ENCODE measurements around the gene TADA3.
A peak's percentile ranks its signal among the peaks of the same experiment; 100 is the strongest.

Gene TADA3

DNA sequence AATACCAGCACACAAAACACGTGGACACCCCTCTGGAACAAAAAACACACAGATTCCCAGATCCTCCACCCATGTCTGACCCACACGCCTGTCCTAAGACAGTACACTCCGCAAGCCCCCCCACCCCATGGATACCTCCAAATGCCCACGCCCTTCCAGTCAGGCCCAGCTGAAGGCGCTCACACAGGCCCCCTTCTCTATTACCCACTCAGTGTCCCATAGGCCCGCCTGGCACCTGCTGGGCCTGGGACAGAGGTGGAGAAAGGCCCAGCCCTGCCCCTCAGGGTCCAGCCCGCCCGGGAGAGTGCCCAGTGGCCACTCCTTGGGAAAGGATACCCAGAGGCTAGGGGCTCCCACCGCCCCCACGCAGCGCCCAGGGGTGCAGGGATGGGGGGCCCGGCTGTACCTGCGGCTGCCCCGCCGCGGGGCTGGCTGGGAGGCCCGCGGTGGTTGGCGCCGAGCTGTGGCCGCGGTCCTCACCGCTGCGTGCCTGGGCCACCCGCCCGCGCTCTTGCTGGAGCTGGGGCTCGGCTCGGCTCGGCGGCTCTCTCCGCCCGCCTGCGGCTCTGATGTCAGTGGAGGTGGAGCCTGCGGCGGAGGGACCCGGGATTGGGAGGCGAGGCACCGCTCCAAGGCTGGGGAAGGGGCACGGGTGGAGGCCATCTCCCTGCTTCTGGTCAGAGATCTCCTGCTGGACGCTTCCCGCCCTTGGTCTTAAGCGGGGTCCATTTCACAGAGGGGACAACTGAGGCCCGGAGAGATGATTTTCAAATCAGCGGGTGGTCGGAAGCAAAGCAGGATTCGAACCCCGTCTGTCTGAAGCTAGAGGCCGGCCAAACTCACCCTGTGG is 22.6 kb downstream of the TADA3 start, which contains the start of gene CAMK1:
Gene CAMK1, minus strand, starts transcription at position 522 of the 850 bp plus-strand sequence. CDS start 2,198 bp downstream, outside the sequence.
- TF ChIP-seq, protein P1, sequence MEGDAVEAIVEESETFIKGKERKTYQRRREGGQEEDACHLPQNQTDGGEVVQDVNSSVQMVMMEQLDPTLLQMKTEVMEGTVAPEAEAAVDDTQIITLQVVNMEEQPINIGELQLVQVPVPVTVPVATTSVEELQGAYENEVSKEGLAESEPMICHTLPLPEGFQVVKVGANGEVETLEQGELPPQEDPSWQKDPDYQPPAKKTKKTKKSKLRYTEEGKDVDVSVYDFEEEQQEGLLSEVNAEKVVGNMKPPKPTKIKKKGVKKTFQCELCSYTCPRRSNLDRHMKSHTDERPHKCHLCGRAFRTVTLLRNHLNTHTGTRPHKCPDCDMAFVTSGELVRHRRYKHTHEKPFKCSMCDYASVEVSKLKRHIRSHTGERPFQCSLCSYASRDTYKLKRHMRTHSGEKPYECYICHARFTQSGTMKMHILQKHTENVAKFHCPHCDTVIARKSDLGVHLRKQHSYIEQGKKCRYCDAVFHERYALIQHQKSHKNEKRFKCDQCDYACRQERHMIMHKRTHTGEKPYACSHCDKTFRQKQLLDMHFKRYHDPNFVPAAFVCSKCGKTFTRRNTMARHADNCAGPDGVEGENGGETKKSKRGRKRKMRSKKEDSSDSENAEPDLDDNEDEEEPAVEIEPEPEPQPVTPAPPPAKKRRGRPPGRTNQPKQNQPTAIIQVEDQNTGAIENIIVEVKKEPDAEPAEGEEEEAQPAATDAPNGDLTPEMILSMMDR (IDR thresholded peaks at IDR 0.05; ENCODE audit: borderline replicate concordance, insufficient read depth, low read depth, low read length): no peak
- peak within 1 kb of the TSS; percentile 32 for H3K4me3 ChIP-seq (ENCODE audit: low read depth, low read length)

DNA sequence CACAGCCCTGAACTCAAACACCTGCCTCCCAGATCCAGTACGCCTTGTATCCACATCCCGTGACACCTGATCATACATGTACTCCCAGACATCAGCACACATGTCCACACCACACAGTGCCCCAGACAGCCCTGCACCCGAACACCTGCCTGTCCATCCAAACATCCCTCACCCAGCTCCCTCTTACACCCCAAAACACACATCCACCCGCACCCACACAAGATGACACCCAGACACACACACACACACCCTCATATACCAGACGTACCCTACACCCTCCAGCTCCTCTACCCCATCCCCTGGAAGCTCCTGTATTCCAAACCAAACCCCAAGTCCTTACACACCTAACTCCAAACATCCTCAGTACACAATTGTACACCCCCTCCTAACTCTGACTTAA is 23.3 kb downstream of the TADA3 start:
- H3K4me3 ChIP-seq (ENCODE audit: low read depth, low read length): no peak overlapping the region
- TF ChIP-seq, protein P1 (IDR thresholded peaks at IDR 0.05; ENCODE audit: borderline replicate concordance, insufficient read depth, low read depth, low read length): no peak

DNA sequence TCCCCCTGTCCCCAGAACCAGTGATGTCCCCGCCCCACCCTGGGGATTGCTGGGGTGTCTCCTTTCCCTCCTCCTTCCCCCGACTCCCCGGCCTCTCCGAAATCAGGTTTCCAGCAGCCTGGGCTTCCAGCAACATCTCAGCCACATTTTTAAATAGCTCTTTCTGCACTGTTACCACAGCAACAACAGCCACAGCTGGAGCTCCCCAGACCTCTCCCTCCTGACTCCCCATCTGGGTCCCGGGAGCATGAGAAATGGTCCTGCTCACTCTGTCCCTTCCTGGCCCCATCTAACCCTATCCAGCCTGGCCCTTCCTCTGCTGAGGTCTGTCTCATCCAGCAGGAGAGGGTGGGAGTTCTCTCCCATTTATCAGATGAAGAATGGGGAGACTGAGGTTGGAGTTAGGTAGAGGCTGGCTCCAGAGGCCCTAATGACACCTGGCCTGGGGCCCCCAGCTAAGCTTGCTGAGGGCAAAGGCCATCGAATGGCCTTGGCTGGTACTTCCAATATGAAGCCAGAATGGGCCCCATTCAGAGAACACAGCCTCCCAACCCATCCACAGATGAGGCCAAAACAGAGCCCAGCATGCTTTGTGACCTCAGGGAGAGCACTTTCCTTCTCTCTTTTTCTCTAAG is 24.0 kb downstream of the TADA3 start:
- TF ChIP-seq, protein P1 (IDR thresholded peaks at IDR 0.05; ENCODE audit: borderline replicate concordance, insufficient read depth, low read depth, low read length): no peak
- H3K4me3 ChIP-seq (ENCODE audit: low read depth, low read length): no peak overlapping the region

DNA sequence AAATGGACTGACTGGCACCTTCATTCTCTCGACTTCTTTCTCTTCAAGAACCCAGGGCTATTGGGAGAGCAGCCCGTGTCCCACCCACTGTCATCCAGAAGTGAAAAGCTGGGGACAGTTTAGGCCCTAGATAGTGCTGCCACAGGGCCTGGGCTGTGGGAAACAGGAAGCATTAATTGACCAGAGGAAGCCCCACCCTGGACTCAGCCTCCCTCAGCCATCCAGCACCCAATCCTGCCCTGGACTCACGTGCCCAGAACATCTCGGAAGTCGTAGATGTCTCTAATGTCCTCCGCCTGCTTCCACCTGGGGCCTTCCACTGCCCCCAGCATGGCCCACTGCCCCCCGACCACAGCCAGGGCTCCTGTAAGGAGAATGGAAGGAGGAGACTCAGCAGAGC is 24.9 kb downstream of the TADA3 start:
- H3K4me3 ChIP-seq (ENCODE audit: low read depth, low read length): no peak overlapping the region
- TF ChIP-seq, protein P1 (IDR thresholded peaks at IDR 0.05; ENCODE audit: borderline replicate concordance, insufficient read depth, low read depth, low read length): no peak

DNA sequence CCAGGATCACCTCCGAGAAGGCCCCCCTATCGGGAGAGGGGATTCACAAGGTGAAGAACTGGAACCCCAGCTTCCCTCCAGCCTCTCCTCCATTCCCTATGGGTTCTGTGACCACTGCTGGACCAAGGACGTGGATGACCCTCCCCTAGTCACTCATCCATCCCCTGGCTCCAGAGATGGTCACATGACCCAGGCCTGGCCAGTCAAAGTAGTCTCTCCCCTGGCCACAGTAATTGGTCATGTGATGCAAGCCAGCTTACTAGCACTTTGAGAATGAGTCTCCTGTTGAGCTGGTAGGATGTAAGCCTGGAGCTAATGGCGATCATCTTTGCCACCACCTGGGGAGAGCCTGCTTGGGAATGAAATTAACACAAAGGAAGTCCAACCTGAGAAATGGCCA is 26.4 kb downstream of the TADA3 start:
- no peak overlapping the region for H3K4me3 ChIP-seq (ENCODE audit: low read depth, low read length)
- TF ChIP-seq, protein P1 (IDR thresholded peaks at IDR 0.05; ENCODE audit: borderline replicate concordance, insufficient read depth, low read depth, low read length): no peak

DNA sequence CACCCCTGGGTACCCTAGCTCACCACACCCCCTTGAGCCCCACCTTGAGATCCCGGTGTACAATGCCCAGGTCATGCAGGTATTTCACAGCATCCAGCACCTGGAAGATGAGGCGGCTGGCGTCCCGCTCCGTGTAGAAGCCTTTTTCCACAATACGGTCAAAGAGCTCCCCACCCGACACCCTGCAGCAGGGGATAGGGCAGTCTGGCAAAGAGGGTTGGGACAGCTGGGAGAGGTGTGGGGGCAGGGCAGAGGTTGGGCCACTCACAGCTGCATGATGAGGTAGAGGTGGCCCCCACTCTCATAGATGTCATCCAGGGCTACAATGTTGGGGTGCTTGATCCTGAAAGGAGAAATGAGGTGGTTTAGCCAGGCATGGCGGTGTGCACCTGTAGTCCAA is 29.4 kb downstream of the TADA3 start:
- no peak overlapping the region for H3K4me3 ChIP-seq (ENCODE audit: low read depth, low read length)
- TF ChIP-seq, protein P1 (IDR thresholded peaks at IDR 0.05; ENCODE audit: borderline replicate concordance, insufficient read depth, low read depth, low read length): no peak

All from GM12875 (cell line).